GM21717 (cell line): Measurements from ENCODE around the gene CCL19.

Experiments used
- ATAC-seq: cut with Tn5 transposase; IDR thresholded peaks from one replicate; pipeline ENCODE4 v1.9.1; 2021; ENCODE audit warnings: mild to moderate bottlenecking, moderate library complexity; ENCODE audit not compliant: unreplicated experiment

CCL19 gene

DNA sequence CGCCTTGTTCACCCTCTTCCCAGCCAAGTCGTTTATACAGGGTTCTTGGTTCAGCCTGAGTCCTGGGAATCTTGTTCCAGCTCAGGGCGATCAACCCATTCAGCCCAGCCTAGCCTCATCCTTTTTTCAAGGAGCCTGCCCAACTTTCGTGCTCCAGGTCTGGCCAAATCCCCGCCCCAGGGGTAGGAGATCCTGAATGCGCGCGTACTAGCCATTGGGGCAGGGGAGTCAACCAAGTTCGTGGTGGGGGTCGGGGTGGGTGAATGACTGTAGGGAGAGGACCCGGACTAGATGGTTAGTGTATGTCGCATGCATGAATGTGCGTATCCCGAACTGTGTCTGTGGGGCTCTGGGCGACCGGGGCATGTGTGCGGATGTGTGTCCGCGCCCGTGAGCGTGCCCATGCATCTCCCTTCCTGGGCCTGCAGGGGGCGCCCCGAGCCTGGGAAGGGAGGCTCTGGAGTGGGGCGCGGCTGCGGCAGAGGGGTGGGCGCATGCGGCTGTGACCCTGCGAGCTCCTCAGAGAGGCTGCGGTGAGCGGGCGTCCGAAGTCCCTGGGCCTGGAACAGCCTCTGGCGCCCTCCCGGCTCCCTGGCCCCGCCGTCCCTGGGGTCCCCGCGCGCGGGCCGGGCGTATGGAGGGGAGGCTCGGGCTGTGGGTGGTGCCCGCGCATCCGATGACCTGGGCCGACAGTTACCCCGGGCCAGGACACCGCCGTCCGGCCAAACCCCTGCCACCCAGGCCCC lies 10.1 kb upstream of the CCL19 start:
- peak; percentile 61 for ATAC-seq

DNA sequence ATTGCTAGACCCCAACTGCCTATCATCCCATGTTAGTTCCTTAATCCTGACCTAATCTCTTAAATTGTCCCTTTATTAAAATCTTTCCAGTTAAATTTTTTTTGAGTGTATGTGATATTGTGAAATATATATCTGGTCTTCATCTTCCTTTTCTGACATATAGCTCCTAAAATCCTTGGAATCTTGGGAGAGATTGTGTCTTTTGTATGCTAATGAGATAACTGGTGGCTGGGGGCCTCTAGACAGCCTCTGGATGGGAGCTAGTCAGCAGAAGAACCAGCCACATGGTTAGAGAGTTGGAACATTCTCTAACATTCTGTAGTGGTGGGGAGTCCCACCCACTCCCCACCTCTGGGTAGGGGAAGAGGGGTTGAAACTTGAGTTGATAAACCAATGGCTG lies 3.7 kb upstream of the CCL19 start:
- ATAC-seq, result no peak

DNA sequence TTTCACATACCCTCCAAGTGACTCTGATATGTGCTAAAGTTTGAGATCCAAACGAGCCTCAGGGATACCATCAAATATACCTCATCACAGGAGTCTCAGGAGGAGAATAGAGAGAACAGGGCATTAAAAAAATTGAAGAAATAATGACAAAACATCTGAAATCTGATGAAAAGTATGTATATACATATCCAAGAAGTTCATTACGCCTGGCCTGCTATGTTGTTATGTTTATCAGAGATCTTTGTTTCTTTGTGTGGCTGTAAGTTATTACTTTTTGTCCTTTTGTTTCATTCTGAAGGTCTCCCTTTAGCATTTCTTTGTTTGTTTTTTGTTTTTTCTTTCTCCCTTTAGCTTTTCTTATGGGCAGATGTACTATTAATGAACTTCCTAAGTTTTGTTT lies 2.5 kb upstream of the CCL19 start:
- no peak for ATAC-seq

DNA sequence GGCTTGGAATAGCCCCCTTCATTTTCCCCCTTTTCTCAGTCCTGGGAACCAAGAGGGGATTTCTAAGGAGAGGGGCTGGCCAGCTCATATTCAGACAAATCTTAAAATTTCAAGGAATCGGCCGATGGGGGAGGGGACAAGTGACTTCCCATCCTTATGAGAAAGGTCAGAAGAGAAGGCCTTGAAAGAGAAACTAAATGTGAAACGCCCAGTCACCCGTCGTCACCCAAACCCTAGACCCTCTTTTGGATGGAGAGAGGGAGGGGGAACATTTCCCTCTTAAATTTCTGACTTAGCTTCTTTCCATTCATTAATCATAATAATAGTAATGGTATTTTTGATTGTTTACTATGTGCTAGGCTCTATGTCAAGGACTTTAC lies 850 bp upstream of the CCL19 start:
- no peak for ATAC-seq

DNA sequence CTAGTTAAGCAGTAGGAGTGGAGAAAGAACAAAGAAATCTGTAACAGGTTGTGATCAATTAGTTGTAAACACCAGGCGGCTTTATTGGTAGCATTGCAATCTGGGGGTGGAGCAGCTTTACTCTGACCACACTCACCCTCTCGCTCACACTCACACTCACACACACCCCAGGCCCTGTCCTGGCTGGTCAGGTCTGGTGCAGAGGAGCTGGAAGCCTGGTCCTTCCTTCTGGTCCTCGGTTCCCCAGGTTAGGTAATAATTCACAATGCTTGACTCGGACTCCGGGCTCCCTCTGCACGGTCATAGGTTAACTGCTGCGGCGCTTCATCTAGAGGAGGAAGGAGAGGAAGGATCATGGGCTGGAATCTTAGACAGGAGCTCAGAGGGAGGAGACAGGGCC lies 1.6 kb downstream of the CCL19 start:
- ATAC-seq, result no peak

DNA sequence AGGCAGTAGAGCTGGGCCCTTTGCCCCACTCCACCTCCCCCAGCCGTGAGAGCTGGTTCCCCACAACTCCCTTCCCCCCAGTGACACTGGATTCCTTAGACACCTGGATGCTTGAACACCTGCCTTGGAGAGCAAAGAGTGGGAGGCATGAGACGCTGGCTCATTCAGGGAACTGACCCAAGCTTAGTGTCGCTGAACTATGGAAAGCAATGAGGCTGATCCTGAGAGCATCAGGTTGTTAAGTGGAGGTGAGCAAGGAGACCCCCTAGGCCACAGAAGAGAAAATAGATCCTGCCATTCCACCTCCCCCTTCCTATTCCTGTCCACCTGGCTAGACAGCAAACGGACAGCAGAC lies 2.0 kb downstream of the CCL19 start:
- ATAC-seq, result no peak

DNA sequence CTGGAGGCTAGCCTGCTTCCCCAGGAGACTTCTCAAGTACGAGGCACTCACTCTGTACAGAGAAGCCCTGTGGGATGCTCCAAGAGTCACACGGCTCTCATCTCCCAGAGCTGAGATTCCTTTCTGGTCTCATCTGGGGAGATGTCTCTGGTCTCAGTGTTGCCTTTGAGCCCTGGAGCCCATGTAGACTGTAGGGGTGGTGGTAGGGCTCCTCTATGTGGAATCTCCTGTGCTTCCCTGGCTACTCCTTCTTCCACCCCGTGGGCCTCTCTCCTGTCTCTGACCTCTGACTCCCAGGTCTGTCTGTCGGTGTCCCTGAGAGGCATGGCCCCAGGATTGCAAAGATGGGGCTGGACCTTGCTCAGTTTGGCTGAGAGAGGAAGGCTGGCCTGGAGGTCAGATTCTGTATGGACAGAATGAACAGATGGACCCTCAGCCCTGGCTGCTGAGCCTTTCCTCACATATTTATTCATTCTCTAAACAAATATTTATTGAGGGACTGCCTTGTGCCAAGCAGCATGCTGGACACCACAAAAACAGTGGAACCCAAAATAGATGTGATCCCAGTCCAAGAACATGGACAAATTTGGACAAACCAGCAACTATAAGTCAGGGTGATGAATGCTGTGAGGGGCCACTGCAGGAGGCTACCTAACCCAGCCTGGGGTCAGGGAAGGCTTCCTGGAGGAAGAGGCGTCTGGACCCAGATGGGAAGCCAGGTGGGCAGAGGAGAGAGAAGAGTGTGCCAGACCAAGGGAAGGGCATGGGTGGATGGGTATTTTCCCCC lies 2.6 kb downstream of the CCL19 start:
- no peak for ATAC-seq

DNA sequence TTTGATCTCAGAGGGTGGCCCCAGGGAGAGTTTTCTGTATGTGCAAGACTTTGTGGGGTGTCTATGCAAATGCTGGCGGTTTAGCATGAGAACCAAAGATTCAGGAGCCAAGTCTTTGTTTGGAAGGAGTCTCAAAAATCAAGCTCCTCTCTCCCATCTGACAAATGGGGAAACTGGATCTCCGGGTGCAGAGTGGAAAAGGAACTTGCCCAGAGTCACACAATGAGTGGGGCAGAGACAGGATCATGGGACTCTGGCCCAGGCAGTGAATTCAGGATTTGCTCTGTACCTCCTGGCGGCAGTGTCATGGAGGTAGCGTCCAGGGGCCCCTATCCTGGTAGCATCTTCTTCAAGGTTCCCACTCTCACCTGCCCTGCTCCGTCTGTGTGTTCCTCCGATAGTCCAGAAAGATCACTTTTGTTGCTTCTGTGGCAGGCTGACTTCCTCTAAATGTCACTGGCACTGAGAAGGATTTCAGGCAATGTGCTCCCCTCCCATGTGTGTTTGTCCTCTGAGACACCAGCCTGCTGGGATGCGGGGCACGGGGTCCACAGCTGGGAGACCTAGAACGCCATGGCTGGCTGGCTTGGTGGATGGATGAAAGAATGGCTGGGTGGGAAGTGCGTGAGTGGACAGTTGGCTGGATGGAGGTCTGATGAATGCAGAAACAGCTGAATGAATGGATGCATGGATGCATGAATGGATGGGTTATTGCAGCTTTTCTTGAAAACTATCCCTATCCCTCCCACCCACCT lies 3.6 kb downstream of the CCL19 start:
- ATAC-seq, result no peak

DNA sequence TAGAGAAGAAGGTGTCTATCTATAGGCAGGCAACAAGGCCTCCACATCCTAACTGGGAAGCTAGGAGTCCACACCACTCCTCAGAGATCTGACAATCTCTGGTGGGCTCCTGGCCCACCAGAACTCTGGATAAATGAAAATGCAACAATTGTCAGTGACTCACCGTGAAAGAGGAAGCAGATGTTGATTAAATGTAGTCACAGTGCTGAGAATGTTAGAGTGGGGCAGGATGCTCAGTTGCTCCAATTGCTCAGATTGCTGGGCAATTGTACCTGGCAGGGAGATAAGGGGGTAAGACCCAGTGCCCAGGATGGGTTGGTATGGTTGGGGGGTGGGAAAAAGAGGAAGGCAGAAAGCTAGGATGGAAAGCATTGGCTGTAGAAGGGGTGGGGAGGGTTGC lies 4.3 kb downstream of the CCL19 start:
- no peak for ATAC-seq

DNA sequence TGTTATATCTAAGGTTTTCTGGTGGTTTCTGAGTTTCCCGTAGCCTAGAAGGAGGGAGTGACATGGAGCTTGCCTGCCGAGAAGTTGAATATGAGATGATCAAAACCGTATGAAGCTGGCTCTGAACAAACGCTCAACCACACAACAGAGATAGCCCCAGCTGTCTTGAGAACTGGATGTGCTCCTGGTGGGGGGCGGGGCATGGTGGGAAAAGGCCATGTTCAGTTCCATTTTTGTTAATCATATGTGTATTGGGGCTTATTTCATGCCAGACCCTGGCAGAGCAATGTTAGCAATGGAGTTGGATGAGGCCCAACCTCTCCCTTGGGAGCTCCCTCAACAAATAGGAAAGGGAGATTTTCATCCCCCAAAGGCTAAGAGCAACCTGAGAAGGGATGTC lies 4.8 kb downstream of the CCL19 start:
- no peak for ATAC-seq

DNA sequence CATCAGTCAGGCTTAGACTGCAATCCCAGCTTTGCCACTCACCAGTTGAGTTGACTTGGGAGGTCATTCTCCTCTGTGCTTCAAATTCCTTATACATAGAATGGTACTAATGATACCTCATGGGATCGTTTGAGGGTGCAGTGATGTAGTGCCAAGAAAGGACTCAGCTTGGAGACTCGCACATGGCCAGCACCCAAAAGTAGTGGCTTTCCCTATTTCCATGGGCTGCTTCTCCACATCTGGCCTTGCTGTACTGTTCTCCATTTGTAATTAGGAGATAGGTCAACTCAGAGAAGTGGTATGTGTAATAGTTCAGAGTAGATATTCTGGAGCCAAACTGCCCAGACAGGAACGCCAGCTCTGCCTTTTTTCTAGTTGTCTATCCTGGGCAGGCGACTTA lies 5.5 kb downstream of the CCL19 start:
- ATAC-seq, result no peak

DNA sequence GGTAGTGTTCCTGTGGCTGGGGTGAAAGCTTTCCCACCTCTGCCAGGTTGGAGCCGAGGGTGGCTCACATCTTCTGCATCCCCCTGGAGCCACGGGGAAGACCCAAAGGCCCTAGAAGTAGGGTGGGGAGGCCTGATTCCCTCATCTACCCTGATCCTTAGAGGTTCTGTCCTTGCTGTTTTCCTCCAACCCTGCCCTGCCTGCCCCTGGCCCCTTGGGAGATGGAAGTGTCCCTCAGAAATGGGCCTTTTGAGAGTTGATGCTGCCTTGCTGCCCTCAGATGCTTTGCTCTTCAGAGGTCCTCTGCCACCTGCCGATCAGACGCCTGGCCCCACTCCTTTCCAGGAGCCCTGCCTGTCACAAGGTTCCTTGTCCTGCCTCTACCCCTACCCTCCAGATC lies 6.3 kb downstream of the CCL19 start:
- ATAC-seq, result no peak

DNA sequence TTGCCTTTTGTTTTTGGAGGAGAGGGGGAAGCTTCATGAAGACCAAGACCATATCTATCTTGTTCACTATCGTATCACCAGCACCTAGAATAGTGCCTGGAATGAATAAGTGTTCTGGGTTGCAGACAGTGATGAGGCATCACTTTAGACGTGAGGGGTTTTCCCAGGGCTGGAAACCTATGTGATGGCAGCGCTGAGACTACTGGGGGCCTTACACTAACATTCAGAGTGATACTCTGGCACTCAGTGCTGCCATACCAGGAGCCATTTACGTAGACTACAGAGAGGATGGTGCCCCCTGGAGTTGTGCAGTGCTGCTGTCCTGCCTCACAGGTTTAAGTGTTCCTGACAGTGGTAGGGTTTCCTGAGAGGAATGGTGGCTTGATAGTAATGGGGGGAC lies 6.9 kb downstream of the CCL19 start:
- no peak for ATAC-seq

DNA sequence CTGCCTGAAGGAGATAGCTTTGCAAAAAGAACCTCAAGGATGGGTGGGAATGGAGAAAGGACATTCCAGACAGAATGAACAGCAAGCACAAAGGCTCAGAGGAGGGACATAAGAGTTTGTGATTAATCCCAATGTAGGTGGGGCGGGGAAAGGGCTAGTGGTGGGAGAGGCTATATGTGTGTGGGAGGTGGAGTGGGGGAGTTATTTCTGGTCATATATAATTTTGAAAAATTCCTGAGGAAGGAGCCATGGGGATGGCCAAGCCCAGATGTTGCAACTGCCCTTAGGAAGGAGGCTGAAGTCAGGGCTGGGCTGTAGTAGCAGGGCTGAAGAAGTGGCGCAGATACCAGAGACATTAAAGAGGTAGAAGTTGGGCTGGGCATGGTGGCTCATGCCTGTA lies 15.2 kb downstream of the CCL19 start:
- no peak for ATAC-seq

DNA sequence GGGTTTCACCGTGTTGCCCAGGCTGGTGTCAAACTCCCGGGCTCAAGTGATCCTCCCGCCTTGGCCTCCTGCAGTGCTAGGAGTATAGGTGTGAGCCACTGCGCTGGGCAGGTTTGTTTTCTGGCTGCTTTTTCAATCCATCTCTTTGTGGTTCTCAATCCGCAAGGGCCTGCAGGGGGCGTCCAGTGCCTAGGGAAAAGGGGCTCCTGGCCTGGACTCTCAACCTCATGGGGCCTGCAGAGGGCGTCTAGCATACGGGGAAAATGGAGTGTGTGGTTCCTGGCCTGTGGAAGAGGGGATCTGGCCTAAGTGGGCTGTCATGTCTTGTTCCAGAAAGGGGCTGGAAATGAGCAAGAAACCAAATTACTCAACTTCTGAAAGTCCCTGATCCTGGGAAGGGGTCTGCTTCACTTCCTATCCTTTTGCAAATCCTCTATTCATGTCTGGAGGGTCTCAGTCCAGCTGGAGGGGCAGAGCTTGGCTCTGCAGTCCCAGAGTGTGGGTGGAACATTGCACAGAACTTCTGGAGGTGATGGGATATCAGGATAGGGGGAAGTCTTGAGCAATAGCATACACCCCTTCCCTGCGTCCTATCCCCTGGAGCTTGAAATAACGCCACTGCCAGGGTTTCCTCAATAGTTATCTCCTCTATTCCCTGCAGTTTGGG lies 15.9 kb downstream of the CCL19 start:
- ATAC-seq, result no peak

DNA sequence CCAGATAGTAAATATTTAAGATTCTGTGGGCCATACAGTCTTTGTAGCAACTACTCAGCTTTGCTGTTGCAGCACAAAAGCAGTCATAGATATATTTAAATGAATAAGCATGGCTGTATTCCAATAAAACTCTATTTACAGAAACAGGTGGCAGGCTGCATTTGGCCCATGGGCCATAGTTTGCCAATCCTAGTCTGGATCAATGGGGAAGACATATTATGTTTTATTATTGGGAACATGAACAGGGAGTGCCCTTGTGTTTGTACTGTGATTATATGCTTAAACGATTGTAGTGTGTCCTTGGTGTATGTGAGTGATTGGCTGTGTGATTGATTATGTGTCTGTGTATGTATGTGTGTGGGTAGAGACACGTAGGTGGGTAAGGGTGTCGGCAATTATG lies 16.6 kb downstream of the CCL19 start:
- ATAC-seq, result no peak

DNA sequence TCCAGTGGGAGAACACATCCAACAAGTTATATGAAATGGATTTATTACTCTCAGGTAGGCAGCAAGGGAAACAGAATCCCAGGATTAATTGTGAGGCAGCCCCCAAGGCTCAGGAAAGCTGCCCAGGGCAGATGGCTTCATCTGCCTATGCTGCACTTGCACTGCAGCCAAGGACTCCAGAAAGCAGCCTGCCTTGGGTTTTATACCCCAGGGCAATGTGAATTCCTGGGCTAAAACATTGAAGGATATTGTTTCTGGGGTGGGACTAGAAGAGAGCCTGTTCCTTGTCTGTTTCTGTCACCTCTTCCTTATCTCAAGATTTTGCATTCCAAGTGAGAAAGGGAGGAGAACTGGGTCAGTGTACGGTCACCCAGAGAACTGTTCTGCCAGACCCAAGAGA lies 19.8 kb downstream of the CCL19 start:
- no peak for ATAC-seq

DNA sequence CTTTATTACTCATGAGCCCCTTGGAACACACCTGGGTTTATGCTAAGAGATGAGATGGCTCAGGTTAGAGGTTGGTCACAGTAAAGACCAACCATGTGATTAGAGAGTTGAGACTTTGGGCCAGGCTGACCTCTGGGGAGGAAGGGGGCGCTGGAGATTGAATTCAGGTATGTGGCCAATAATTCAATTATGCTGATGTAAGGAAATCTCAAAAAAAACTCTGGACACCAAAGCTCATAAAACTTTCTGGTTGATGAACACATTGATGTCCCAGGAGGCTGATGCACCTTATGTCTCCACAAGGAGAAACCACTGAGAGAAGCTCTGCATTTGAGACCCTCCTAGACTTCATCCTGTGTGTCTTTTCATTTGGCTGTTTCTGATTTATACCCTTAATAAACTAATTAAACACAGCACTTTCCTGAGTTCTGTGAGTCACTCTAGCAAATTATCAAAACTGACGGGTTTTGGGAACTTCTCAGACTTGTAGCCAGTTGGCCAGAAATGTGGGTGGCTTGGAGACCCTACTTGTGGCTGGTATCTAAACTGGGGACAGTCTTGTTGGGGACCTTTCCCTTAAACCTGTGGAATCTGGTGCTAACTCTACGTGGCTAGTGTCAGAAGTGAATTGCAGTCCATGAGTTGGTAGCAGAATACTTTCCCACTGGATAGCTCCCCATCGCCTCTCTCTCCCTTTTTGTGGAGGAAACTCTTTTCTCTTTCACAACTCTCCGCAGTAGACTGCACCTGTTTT lies 21.1 kb downstream of the CCL19 start:
- ATAC-seq, result no peak

DNA sequence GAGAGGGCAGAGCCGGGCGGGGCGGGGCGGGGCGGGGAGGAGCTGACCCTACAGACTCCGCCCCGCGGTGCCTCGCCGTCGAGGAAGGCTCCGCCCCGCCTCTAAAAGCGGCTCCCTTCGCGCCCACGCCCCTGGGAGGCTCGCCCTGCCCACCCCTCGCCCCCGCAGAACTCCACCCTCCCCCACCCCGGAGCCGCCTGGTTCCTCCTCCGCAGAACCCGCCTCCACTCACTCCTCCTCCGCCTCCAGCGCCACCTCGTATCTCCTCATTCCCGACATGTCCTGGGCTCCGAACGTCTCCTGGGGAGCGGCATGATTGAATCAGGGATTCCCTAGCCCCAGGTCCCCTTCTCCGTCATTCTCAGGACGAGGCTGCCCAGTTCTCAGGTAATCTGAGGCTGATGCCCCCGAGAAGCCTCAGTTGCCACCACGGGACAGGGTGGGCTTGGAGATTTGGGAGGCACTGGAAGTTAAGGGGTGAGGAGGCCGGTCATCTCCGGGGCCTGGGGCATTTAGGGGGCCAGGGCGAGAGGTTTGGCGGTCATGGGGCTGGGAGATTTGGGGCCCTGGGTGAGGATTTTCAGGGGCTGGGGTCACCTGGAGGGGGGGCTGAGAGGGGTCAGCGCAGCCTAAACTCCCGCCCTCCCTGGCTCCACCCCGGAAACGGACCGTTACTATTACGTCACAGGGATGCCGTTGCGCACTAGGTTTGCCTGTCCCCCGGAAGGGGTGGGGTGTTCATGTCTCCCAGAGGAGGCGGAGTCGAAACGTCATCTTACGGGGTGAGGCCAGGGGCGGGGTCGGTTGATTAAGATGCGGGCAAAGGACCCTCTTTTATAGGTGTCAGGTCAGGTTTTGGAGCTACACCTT lies 25.5 kb downstream of the CCL19 start:
- peak; percentile 60 for ATAC-seq

DNA sequence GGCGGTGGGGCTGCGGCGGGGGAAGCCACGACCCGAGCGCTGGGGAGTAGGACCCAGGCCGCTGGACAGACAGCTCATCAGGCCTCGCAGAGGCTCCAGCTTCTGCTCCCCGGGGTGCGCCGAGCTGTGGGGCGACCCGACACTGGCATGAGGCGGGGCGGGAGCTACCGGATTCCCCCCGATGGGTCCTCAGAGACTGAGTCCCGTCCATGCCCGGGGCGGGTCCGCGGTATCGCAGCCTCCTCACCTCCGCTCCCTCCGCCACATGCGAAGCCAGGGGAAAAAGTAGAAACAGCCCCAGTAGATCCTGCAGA lies 26.1 kb downstream of the CCL19 start:
- peak; percentile 31 for ATAC-seq
